ENCODE results near the gene IGFLR1.

GRCh38 chr19:35743640-35744429 is 1.6 kb upstream of the IGFLR1 start:
- TF ChIP-seq FOXK2 (IDR thresholded peaks at IDR 0.05) (no peak), PKNOX1 (IDR thresholded peaks at IDR 0.05) (no peak), ZNF384 (IDR thresholded peaks at IDR 0.05) (no peak), ARNT (IDR thresholded peaks at IDR 0.05) (no peak), SP1 (IDR thresholded peaks at IDR 0.05) (no peak), SUZ12 (IDR thresholded peaks at IDR 0.05) (no peak), NFRKB (IDR thresholded peaks at IDR 0.05) (no peak), FOXA1 (IDR thresholded peaks at IDR 0.05) (no peak), CTBP1 (IDR thresholded peaks at IDR 0.05; ENCODE audit: borderline replicate concordance) (no peak)

Measured in HEK293T (cell line).